GM18861 (cell line): ENCODE data around the gene IPO13.

Experiments
- ATAC-seq: cut with Tn5 transposase; IDR thresholded peaks from one replicate; pipeline ENCODE4 v1.9.1; 2021; ENCODE audit not compliant: unreplicated experiment

The IPO13 gene

DNA sequence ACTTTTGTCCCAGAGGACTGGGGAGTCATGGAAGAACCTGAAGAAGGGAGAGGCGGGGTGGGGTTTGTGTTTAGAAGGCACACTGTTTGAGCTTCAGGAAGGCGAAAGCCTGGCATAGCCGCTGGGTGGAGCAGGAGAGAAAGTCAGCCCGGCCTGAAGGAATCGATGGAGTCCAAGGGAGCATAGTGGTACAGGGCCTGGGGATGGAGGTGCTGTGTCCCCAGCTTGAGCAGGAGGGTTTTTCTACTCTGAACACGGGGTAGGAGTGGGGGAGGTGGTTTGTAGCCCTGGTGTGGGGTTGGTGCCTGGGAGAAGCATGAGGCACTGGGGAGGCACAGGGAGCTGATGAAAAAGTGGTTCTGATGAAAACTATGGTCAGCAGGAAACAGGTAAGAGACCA, 40.0 kb downstream of the IPO13 start:
- no peak for ATAC-seq

DNA sequence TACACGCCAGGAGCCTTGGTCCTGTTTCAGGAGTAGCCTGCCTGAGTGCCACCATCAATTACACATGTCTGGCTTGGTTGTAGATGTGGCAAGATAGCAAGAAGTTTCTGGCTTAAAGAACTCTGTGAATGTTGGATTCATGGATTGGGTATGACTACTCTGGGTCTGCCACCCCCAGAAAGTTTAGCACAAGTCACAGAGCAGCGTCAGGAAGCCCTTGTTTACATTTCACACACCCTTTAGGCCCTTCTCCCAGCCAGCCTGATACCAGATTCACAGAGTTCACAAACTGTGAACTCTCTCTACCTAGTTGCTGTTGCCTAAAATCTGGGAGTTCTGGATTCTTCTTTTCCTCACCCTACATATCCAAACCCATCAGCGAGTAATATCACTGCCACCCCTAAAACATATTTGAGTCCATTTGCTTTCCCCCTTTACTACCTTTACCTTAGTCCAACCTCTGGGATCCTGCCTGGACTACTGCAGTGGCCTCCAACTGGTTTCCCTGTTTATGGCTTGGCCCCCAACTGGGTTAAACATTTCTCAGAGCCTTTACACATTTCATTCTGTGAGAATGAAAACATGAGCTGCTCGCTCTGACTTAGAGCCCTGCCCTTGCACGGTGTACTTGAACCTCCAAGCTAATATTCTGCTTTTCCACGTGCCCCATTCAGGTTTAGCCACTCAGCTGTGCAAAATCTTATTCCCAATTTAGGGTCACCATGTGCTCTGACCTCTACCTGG, 40.6 kb downstream of the IPO13 start:
- no peak for ATAC-seq

DNA sequence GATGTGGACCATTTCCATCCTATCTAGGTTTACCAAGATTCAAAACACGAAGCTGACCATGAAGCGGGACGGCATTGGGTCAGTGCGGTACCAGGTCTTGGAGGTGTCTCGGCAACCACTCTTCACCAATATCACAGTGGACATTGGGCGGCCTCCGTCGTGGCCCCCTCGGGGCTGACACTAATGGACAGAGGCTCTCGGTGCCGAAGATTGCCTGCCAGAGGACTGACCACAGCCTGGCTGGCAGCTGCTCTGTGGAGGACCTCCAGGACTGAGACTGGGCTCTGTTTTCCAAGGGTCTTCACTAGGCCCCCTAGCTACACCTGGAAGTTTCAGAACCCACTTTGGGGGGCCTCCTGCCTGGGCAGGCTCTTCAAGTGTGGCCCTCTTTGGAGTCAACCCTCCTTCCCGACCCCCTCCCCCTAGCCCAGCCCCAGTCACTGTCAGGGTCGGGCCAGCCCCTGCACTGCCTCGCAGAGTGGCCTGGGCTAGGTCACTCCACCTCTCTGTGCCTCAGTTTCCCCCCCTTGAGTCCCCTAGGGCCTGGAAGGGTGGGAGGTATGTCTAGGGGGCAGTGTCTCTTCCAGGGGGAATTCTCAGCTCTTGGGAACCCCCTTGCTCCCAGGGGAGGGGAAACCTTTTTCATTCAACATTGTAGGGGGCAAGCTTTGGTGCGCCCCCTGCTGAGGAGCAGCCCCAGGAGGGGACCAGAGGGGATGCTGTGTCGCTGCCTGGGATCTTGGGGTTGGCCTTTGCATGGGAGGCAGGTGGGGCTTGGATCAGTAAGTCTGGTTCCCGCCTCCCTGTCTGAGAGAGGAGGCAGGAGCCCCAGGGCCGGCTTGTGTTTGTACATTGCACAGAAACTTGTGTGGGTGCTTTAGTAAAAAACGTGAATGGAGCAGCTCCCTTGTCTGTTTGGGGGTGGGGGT, 43.8 kb downstream of the IPO13 start:
- no peak for ATAC-seq

DNA sequence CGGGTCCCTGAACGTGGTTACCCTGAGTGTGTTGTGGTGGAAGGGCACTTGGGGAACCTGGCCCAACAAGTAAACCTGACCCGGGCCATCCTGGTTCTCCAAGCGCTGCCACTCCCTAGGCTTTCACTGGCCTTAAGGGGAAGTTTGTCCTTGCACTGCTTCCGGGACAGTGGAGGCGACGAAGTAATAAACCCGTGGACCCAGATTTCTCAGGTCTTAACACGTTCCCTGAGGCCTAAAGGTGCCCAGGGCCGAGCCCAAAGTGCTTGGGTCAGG, 44.4 kb downstream of the IPO13 start:
- ATAC-seq = no peak

GRCh38 chr1:43991476-43992231, 44.9 kb downstream of the IPO13 start, which contains the start of gene CCDC24:
Gene CCDC24 (plus strand): TSS chr1:43991599. CDS start chr1:43991879, 280 bp downstream.
- no peak for ATAC-seq

DNA sequence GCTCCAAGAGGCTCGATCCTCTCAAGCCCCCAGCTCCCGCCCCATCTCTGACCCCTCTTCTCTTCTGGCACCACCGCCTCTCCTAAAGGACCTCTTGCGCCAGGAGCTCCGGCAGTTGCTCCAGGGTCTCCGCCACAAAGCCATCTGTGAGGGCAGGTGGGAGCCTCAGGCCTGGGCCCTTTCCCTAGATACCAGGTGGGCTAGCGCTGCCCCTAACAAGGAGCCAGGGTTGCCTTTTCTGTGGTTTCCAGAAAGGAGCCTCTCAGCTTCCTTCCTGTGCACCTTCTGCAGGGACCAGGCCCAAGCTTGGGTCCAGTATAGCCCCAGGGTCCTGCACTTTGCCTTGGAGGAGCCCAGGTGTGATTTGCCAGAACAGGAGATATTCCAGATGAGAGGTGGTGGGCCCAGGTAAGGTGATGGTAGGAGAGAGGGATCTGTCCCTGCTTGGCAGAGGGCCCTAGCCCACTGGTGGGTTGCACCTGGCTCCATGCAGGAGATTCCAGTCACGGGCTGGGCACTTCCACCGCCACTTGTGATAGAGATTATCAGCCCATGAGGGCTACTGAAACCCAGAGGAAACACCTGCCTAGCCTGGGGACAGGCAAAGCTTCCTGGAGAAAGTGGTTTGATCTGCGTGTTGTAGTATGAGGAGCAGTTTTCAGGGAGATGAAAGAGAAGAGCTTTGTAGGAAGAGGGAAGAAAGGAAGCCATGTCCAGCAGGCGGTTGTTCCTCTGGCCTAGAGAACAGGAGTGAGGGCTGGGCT, 45.7 kb downstream of the IPO13 start:
- ATAC-seq = no peak

DNA sequence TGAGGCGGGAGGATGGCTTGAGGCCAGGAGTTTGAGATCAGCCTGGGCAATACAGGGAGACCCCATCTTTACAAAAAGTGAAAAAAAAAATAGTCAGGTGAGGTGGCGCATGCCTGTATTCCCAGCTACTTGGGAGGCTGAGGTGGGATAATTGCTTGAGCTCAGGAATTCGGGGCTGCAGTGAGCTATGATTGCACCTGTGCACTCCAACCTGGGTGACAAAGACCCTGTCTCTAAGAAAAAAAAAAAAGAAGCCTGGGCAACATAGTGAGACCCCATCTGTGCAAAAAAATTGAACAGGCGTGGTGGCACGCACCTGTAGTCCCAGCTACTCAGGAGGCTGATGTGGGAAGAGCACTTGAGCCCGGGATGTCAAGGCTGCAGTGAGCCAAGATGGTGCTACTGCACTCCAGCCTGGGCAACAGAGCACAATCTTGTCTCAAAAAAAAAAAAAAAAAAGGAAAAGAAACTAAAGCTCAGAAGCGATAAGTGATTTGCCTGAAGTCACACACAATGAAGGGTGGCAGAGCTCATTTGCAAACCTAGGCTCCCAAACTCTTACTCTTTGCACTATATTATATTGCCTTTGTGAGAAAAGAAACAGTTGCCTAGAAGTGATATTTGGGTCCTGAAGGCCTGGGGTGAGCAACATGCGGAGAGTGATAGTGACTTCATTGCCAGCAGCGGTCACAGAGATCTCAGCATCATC, 46.6 kb downstream of the IPO13 start:
- ATAC-seq = no peak

DNA sequence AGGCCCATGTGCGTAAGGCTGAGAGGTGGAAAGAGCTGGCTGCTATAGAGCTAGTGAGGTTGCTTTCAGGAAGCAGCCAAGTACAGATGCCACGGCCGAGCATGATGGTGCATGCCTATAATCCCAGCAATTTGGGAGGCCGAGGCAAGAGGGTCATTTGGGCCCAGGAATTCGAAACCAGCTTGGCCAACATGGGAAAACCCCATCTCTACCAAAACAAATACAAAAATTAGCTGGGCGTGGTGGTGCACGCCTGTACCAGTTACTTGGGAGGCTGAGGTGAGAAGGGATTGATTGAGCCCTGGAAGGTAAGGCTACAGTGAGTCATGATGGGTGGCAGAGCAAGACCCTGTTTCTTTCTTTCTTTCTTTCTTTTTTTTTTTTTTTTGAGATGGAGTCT, 47.3 kb downstream of the IPO13 start:
- no peak for ATAC-seq

- ATAC-seq = no peak
These were observed 48.3 kb downstream of the IPO13 start for GRCh38 chr1:43994794-43995790.

GRCh38 chr1:43995984-43996732, 49.4 kb downstream of the IPO13 start:
- ATAC-seq = no peak

- ATAC-seq = no peak
These were observed 50.0 kb downstream of the IPO13 start for GRCh38 chr1:43996733-43997115.

DNA sequence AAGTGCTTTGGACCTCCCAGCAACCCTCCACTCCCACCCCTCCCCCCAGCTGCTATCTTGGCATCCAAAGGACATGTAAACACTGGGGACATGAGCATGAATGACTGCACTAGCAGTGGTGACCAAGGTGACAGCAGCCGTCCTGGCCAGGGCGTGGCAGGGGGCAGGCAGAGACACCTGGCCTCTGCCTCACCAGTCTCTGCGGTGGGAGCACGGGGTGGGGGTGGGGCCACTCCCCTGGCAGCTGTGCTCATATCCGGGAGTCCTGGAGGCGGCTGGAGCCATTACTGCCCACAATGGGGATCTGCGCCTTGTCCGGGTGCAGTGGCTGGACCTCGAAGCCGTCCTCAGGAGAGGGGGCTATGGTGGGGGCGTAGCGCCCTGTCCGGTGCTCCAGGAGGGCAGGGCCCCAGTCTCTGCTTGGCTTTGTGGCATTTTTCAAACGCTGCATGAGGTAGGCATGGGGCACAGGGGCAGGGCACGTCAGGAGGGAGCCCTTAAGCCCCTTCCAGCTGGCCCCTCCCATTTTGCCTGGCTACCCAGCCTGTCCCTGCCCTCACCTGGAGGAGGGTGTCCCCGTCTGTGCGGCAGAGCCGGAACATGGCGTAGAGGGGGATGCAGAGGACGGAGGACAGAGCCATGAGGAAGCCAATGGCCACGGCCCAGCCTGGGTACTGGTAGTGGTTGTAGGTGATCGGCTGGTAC, 50.7 kb downstream of the IPO13 start:
- ATAC-seq = no peak

GRCh38 chr1:43998000-43998378, 51.2 kb downstream of the IPO13 start:
- ATAC-seq = no peak

GRCh38 chr1:43999455-43999854, 52.7 kb downstream of the IPO13 start:
- no peak for ATAC-seq

DNA sequence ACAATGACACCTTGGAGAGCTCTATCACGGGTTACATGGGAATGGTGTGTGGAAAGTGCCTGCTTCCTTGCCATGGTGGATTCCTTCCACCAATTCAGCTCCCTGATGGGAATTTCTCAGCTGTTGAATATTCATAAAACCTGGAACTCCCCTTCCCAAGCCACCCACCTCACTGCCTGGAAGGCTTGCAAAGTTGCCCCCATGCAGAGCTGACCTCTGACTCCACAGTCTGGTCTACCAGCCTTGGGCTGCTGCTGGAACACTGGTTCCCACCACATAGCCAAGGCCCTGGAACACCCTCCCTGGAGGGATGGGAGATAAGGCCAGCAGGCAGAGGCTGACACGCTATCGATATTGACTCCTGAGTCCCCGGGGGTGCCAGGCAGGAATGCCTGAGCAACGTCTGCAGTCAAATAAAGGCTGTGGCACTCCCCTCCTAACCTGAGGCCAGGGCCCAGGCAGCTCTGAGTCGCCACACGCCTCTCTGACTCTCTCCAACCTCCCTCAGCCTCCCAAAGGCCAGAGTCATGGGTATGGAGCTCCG, 53.4 kb downstream of the IPO13 start:
- no peak for ATAC-seq

DNA sequence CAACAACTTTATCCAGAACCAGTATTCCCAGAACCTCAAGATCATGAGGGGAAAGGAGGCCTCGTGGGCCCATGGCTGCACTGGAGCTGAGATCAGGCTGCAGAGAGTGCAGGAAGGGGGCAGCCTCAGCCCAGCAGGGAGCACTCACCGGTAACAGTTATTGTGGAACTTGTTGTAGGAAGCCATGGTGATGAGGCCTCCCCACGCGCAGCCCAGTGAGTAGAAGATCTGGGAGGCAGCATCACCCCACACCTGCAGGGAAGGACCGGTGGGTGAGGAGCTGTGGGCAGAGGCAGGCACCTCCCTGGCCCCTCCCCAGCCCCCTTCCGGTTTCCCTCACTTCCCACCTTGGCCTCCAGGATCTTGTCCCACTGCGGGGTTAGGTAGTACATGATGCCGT, 55.4 kb downstream of the IPO13 start:
- no peak for ATAC-seq

GRCh38 chr1:44002606-44003157, 55.9 kb downstream of the IPO13 start:
- ATAC-seq = no peak
